T-helper 22 cell (primary cell): ENCODE measurements around the gene ATP2C1.

Experiments used
- DNase-seq: peaks from one replicate; pipeline ENCODE4 v3.0.0-alpha.2; 2020; ENCODE audit warnings: low read depth

The ATP2C1 gene

DNA sequence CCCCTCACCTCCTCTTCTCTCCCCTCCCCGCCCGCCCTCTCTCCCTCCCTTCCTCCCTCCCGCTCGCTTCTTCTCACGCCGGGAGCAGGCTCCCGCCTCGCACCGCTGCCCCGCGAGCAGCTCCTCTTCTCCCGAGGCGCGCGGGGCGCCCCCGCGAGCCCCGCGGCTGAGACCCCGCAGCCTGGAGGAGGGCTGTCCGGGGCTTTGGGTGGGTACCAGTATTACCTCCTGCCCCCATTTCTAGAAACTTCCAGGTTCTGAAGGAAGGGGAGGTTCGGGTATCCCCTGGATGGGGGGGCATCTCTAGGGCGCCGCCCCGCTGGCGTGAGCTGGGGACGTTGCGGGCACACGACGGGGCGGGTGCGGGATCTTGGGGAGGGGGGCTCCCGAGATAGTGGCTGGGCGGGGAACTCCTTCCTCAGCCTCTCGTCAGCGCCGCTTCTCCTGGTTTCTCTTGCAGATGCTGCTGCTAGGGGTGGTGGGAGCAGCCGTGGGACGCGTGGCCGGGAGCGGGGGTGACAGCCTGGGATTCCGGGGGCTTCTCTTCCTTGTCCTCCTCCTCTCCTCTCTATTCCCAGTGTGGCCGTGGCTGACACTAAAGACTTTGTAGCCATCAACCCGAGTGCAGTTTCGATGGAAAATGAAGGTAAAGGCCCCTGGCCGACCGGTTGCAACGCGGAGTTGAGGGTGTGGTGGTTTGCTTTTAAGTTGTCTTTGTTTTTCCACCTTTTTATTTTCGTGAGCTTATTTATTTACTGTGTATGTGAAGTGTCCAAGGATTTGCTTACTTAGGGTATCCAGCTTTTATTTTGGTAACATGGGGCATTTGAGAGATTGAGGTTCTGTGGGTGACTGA is 474 bp downstream of the ATP2C1 start:
- peak; percentile 50 for DNase-seq

DNA sequence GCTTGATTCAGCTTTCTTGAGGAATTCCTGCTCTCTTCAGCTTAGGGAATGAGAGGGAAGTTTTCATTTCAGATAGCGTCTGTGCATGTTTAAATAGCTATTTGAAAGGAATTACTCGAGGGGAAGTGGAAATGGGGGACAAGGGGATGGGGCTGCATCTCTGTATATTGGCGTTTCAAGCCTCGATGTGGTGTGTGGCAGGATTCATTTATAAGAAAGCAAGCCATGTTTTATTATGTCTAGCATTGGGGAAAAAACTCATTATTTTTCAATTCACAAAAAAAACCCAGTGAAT is 1.0 kb downstream of the ATP2C1 start:
- DNase-seq = no peak

DNA sequence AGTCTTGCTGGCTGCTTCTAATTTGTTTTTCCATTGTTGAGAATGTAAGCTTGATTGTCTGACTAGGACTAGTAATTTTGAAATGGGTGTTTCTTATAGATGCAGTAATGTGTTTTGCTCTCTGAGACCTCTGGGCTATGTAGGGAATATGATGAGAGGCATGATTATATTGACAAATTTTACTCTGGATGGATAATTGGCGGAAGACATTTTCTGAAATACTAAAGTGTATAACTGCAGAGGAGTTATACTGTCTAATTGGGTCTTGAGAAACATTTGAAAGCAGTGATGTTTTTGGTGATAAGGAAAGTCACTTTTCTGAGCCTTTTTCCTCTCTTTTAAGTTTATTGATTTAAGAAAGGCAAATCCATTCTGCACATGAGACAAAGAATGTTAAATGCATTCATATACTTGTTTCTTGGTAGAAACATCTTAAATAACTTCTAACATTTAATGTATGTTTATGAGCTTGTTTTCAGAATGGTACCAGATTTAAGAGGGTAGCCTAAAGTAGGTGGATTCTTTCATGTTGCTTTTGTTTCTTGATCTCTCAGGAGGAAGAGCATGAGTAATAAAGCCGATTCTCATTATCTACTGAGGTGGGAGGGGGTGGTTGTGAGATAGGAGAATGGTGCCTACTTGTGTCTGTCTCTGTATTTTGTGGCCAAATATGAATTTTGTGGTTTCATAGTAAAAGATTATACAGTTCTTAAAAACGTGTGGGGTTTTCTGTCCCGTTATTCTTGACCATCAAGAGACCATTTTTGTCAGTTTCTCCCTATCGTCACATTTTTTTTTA is 2.0 kb downstream of the ATP2C1 start:
- DNase-seq = no peak

DNA sequence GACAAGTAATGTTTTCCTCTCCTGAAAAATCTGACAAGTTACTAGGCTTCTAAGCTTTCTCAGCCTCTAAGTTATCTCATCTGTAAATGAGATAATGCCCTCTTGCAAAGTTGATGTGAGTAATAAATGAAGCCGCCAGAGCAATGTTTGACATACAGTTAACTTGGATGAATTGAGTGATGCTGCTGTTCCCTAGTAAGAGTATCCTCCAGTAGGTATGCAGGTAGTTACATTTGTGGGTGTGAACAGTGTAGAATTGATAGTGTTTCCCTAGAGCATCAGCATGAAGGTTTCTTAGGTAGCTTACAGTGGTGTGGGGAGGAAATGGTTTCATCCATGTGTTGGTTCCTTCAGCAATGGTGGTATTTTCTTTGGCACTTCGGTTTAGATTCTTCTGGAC is 3.4 kb downstream of the ATP2C1 start:
- no peak for DNase-seq

DNA sequence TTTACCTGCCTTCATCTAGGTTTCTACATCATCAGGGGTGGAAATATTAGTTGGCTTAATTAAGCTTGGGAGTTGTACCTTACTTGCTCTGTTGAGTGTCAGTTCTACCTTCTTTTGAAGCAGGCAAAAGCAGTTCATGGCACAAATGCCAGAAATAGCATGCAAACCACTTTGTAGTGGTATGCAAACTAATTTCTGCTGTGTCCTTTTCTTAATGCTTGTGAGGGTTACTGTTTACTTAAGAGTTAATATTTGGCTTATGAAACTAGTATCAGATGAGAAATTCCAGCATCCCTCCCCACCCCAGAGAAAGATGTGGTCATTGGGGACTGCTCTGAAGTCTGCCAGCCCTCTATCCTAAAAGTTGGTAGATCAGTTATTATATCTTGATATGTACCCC is 7.1 kb downstream of the ATP2C1 start:
- DNase-seq = no peak

DNA sequence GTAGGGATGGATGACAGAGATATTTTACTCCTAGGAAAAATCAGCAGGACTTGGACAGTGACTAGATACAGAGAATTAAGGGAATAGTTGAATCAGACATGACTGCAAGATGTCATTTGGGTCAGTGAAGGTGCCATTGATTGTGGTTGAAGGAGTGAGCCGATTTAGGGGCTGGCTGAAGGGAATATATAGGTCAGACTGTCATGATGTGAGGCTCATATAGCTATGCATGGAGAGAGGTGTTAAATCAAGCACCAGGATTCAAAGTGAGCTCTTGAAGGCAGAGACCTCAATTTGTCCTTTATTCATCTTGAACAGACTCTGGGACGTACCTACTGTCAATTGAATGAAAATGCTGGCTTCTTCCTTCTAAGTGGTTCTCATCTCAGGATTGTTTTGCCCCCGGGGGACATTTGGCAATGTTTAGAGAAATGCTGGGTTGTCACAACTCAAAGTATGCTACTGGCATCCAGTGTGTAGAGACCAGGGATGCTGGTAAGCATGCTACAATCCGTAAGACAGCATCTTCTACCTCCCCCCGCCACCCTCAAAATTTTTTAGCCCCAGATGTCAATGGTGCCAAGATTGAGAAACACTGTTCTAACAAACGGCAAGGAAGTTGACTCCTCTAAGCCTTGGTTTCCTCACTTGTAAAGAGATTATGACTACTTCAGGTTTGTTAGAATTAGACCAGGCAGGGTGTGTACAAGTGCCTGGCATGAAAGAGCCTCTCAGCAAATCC is 7.8 kb downstream of the ATP2C1 start:
- DNase-seq = no peak

DNA sequence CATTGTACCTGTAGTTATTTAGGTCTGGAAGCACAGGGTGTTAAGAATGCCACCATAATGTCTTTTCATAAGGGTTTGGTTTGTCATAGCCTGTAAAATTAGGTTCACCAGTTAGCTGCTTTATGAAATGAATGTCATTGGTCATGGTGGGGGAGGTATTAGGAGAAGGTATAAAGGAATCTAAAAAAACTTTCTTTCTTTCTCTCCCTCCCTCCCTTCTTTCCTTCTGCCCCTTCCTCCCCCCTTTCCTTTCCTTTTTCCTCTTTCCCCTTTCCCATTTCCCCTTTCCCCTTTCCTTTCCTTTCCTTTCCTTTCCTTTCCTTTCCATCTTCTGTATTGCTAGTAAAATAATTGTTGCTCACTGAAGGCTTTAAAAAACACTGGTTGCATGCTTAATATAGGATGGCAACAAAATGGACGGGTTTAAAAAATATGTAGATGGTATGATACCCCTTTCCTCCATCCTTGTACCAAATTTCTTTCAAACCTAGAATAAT is 9.6 kb downstream of the ATP2C1 start:
- DNase-seq = no peak

DNA sequence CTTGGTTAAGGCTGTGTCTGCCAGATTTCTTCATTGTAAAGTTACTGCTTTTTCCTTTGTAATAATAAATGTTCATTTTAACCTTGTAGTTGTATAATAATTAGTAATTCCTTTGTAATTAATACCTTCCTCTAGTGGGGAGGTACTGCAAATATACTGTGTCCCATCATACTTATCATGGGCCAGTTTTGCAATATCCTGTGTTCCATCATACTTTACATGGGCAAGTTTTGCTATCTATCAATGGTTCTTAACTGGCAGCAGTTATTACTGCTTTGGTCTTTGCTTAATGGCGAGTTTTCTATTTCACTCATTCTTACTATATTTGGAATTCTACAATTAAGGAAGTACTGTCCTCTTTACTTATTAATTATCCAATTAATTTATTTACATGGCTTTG is 10.6 kb downstream of the ATP2C1 start:
- DNase-seq = no peak

DNA sequence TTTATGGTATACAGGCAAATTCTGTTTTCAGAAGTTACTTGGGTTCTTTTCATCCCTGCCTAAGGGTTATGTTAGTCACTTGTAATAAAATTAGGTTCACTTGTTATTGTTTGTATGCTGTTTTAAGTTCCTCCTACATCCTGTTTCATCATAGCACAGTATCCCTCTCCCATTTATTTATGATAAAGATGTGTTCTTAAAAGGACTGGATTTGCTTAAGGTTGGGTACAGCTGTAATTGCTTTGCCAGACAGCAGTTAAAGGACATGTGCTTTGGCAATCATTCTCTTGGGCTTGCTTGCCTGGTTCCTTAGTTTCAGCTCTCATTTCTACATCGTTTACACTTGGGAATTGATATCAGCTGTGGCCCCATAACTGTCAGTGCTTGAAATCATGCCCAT is 11.7 kb downstream of the ATP2C1 start:
- DNase-seq = no peak

DNA sequence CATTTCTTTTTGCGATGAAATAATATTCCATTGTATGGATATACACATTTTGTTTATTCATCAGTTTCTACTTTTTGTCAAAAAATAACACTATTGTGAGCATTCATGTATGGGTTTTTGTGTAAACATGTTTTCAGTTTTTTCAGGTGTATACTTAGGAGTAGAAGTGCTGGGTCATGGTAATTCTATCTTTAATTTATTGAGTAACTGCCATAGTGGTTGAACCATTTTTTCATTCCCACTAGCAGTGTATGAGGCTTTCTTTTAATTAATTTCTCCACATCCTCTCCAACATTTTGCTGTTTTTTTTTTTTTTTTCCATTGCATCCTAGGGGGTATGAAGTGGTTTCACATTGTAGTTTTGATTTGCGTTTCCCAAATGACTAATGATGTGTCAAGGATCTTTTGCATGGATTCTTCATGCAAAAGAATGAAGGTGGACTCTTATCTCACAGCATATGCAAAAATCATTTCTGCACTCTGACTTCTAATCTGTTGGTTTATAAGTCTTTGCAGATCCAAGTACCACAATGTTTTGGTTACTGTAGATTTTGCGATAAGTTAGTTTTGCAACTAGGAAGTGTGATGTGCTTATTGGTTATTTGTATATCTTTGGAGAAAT is 12.6 kb downstream of the ATP2C1 start:
- DNase-seq = no peak

DNA sequence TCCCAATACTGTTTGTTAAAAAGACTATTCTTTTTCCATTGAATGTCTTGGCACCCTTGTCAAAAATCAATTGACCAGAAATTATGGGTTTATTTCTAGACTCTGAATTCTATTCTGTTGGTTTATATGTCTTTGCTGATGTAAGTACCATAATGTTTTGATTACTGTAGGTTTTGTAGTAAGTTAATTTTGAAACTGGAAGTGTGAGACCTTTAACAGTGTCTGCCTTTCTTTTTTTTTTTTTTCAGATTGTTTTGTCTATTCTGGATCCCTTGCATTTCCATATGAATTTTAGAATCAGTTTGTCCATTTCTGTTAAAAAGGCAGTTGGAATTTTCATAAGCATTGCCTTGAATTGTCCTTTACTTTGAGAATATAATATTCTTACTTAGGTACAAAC is 13.6 kb downstream of the ATP2C1 start:
- no peak for DNase-seq

DNA sequence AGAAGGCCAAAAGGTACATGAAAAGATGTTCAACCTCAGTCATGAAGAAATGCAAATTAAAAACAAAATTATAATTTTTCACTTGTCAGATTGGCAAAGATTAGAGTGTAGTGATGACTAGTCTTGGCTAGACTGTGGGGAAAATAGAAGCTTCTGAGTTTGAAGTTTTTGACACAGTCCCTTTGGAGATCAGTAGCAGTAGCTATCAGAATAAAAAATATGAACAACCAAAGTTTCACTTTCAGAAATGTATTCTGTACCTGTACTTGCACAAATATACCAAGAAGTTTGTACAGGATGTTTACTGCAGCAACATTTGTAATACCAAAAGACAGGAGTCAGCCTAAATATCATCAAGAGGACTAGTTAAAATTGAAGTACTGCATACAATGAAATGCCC is 14.1 kb downstream of the ATP2C1 start:
- DNase-seq = no peak

DNA sequence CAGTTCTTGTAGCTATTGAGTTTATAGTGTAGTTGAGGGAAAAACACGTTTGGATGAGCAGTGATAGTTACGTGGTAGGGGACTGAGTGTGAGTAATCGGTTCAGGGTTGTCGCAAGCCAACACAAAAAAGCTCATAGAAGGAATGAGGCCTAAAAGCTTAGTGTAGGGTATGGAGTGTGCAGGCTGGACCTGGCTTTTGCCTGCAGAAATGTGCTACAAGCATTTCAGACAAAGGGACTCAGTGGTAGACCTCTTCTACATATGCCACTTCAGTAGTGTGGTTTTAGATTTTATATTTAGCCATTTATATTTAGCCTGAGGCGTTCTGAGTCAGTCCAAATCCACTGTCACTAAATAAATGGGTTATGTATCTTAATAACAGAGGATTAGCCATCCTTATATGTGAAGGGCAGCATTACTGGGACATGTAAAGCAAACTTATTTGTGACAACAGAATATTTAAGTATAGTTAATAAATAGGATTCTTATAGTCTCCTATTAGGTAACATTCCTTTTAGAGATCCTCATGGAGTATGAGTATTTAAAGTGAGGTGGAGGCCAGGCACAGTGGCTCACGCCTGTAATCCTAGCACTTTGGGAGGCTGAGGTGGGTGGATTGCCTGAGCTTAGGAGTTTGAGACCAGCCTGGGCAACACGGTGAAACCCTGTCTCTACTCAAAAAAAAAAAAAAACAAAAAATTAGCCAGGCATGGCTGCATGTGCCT is 21.8 kb downstream of the ATP2C1 start:
- no peak for DNase-seq

DNA sequence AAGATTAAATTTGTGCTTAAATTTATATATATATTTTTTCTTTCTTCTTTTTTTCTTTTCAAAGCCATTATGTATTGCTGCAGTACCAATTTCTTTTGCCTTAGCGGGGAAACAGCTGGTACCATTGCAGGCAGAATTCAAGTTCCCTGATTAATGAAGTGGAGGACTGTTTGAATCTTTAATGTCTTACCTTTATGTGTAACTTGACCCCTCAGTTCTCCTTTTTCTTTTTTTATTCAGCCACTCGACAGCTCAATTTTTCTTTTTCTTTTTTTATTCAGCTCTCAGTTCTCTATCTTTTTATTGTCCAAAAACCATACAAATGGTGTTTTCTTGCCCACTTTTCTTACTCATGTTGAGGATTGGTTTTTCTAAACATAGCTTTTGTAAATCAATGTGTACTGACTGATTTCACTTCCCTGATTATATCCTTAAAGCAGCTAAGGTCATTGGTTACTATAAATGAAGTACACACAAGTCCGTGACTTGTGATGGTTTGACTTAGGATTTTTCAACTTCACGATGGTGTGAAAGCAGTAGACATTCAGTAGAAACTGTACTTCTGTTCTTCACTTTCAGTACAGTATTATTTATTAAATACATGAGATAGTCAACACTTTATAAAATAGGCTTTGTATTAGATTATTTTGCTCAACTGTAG is 22.8 kb downstream of the ATP2C1 start:
- no peak for DNase-seq

DNA sequence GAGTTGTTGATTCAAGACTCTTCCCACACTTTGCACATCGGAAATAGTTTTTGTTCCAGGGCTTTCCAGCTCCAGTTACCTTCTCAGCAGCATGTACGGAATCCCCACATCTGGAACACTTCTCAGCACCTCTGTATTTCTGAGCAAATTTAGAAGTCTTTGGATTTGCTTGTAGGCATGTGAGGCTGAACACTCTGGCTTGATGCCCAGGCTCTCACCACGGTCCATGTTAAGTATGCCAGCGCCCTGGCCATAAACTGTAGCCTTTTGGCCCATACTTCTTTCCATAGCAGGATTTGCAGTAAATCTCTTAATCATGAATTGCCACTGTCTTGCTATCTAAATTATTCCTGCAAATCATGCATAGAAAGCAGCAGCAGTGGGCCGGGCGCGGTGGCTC is 24.4 kb downstream of the ATP2C1 start:
- DNase-seq = no peak

DNA sequence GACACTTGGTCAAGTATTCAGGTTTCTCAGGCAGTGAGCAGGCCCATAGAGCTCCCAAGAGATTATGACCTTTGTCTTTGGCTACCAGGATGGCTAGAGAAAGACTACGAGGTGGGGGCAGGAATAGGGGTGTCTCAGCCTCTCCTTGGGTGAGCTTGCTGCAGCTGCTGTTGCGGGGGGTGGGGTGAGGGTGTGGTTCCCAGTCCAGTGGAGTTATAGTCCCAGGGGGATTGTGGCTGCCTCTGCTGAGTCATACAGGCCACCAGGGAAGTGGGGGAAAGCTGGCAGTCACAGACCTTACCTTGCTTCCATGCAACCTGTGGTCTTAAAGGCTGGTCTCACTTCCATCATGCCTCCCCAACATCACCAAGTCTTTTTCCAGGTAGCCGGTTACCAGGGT is 31.7 kb downstream of the ATP2C1 start:
- DNase-seq = no peak

DNA sequence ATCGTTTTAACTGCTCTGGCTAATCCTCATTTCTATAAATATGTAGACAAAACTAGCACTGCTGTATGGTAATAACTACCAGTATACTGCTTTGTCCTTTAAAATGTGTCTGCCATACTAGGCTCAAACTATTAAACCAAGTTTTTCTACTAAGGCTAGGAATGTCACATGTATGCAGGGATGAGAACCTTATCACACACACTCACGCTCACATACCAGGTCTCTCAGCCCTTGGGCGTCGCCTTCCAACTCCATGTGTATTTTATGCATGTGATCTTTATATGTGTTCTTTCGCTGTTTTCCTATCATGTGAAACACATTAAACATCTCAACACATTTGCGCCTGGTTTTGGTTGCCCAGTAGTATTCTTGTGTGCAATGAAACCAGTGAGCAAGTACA is 32.6 kb downstream of the ATP2C1 start:
- DNase-seq = no peak

DNA sequence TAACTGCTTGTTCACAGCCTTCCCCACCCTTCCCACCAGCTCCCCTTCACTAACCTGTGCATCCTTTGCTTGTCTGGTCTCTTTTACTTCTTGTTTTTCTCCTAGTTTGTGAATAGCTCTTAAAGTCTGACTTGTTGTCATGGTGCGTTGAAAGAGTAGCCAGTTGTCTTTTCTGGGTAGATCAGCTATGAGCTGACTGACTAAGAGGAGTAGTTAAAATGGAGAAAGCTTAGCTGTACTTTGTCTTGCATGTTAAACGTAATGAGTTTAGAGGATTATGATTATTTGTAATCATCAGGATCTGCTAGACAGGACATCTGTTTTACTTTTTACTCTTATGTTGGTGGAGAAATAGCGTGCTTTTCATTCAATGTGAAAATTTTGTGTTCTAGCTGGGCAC is 35.9 kb downstream of the ATP2C1 start:
- DNase-seq = no peak

DNA sequence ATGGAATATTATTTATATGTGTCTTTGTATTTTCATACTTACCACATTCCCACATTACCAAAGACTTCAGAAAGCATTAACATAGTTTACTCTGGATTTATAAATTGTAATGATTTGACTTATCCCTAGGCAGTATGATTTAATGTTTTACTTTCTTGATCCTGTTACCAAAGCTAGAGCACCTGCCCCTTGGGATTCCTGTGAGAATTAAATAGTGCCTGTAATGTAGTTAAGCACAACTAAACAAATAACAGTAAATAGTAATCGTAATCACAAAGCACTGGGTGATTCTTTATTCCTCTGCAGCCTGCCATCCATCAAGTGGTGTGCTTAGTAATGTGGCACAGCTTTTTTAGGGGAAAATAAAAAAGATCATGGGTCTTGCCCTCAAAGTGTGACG is 39.1 kb downstream of the ATP2C1 start:
- no peak for DNase-seq

DNA sequence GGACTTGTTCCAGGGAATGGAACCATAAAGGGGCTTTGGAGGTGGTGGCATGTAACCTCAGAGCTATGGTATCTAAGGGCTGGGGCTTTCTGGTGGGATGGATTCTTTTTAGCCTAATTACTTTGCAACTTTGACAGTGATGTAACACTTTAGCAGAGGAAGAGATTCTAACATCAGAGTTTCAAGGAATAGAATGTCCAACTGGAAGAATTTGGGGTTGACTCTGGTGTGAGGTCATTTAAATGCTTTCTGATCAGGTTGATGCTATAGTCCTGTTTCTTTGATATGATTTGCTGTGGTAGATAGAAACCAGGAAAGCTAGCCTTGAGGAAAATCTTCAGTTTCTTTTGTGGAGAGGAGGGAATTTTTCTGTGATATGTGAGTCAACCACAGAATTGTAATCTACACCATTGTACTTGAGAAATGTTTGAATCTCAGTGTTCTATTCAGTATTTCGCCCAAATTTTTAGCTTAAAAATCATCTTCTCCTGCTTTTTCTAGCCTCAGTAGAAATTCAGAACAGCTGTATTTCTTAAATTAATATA is 40.0 kb downstream of the ATP2C1 start:
- DNase-seq = no peak
